HEK293 (cell line): ENCODE results near the gene S1PR5.

Experiments
- CTCF ChIP-seq: fragments of 450-650 bp; formaldehyde crosslinking; IDR thresholded peaks from 2 replicates; pipeline ENCODE4 v1.5.1; 2016; ENCODE audit warnings: missing biosample characterization, missing genetic modification characterization
- EGR2 ChIP-seq: fragments of 450-650 bp; formaldehyde crosslinking; IDR thresholded peaks from 2 replicates; pipeline ENCODE4 v1.5.1; 2016; ENCODE audit warnings: low read depth, missing biosample characterization, missing genetic modification characterization
- HOXD13 ChIP-seq: sonication (generic); formaldehyde crosslinking; IDR thresholded peaks from 2 replicates; pipeline ENCODE4 v1.8.0; 2022; ENCODE audit warnings: missing genetic modification reagents, borderline replicate concordance
- KLF1 ChIP-seq: fragments of 450-650 bp; formaldehyde crosslinking; IDR thresholded peaks from 2 replicates; pipeline ENCODE4 v1.5.1; 2016; ENCODE audit warnings: missing biosample characterization, missing genetic modification characterization
- MYNN ChIP-seq: fragments of 450-650 bp; formaldehyde crosslinking; IDR thresholded peaks from 2 replicates; pipeline ENCODE4 v1.5.1; 2016; ENCODE audit warnings: missing biosample characterization, missing genetic modification characterization, borderline replicate concordance
- SALL2 ChIP-seq: fragments of 450-650 bp; formaldehyde crosslinking; IDR thresholded peaks from 2 replicates; pipeline ENCODE4 v1.5.0; 2017; ENCODE audit warnings: missing biosample characterization, mild to moderate bottlenecking, missing genetic modification characterization, borderline replicate concordance
- SP3 ChIP-seq: fragments of 450-650 bp; formaldehyde crosslinking; IDR thresholded peaks from 2 replicates; pipeline ENCODE4 v1.5.1; 2016; ENCODE audit warnings: missing biosample characterization, missing genetic modification characterization
- YY1 ChIP-seq: fragments of 450-650 bp; formaldehyde crosslinking; IDR thresholded peaks from 2 replicates; pipeline ENCODE4 v1.5.1; 2018; ENCODE audit warnings: missing biosample characterization, missing genetic modification characterization
- YY2 ChIP-seq: fragments of 450-650 bp; formaldehyde crosslinking; IDR thresholded peaks from 2 replicates; pipeline ENCODE4 v1.5.1; 2016; ENCODE audit warnings: missing biosample characterization, missing genetic modification characterization
- ZBTB7A ChIP-seq: fragments of 450-650 bp; formaldehyde crosslinking; IDR thresholded peaks from 2 replicates; pipeline ENCODE4 v1.5.1; 2016; ENCODE audit warnings: low read depth, missing biosample characterization, missing genetic modification characterization
- ZFP41 ChIP-seq: fragments of 450-650 bp; formaldehyde crosslinking; IDR thresholded peaks from 2 replicates; pipeline ENCODE4 v1.5.1; 2016; ENCODE audit warnings: missing biosample characterization, missing genetic modification characterization, borderline replicate concordance
- ZNF132 ChIP-seq: fragments of 450-650 bp; formaldehyde crosslinking; IDR thresholded peaks from 2 replicates; pipeline ENCODE4 v1.5.1; 2017; ENCODE audit warnings: missing biosample characterization, missing genetic modification characterization, borderline replicate concordance
- ZNF146 ChIP-seq: fragments of 450-650 bp; formaldehyde crosslinking; IDR thresholded peaks from 2 replicates; pipeline ENCODE4 v1.5.1; 2016; ENCODE audit warnings: missing biosample characterization, missing genetic modification characterization
- ZNF324 ChIP-seq: fragments of 450-650 bp; formaldehyde crosslinking; IDR thresholded peaks from 2 replicates; pipeline ENCODE4 v1.5.1; 2016; ENCODE audit warnings: missing biosample characterization, missing genetic modification characterization
- ZNF341 ChIP-seq: fragments of 450-650 bp; formaldehyde crosslinking; IDR thresholded peaks from 2 replicates; pipeline ENCODE4; 2016; ENCODE audit warnings: low read depth, missing biosample characterization, missing genetic modification characterization
- ZNF391 ChIP-seq: fragments of 450-650 bp; formaldehyde crosslinking; IDR thresholded peaks from 2 replicates; pipeline ENCODE4 v1.5.1; 2016; ENCODE audit warnings: low read depth, missing biosample characterization, missing genetic modification characterization, borderline replicate concordance
- ZNF473 ChIP-seq: fragments of 450-650 bp; formaldehyde crosslinking; IDR thresholded peaks from 2 replicates; pipeline ENCODE4 v1.5.1; 2017; ENCODE audit warnings: missing biosample characterization, missing genetic modification characterization
- ZNF555 ChIP-seq: fragments of 450-650 bp; formaldehyde crosslinking; conservative IDR thresholded peaks from 2 replicates; pipeline ENCODE4 v1.5.1; 2017; ENCODE audit warnings: missing biosample characterization, mild to moderate bottlenecking, missing genetic modification characterization, inconsistent platforms
- ZNF596 ChIP-seq: fragments of 450-650 bp; IDR thresholded peaks from 2 replicates; pipeline ENCODE4 v1.5.0; 2018; ENCODE audit warnings: missing biosample characterization, mild to moderate bottlenecking, missing genetic modification characterization, moderate library complexity
- ZNF610 ChIP-seq: fragments of 450-650 bp; formaldehyde crosslinking; IDR thresholded peaks from 2 replicates; pipeline ENCODE4 v1.5.1; 2016; ENCODE audit warnings: missing biosample characterization, missing genetic modification characterization, borderline replicate concordance
- ZSCAN18 ChIP-seq: fragments of 450-650 bp; formaldehyde crosslinking; IDR thresholded peaks from 2 replicates; pipeline ENCODE4 v1.5.1; 2016; ENCODE audit warnings: missing biosample characterization, missing genetic modification characterization
- ZSCAN4 ChIP-seq: fragments of 450-650 bp; formaldehyde crosslinking; IDR thresholded peaks from 2 replicates; pipeline ENCODE4 v1.5.1; 2017; ENCODE audit warnings: missing biosample characterization, missing genetic modification characterization
- ZSCAN5A ChIP-seq: fragments of 450-650 bp; formaldehyde crosslinking; IDR thresholded peaks from 2 replicates; pipeline ENCODE4 v1.5.1; 2016; ENCODE audit warnings: missing biosample characterization, missing genetic modification characterization
- TF ChIP-seq, protein P1 (sequence below): fragments of 450-650 bp; formaldehyde crosslinking; IDR thresholded peaks from 2 replicates; pipeline ENCODE4 v1.5.1; 2017; ENCODE audit warnings: missing biosample characterization, mild to moderate bottlenecking, missing genetic modification characterization, moderate library complexity
- TF ChIP-seq, protein P2 (sequence below): fragments of 450-650 bp; formaldehyde crosslinking; optimal IDR thresholded peaks from 2 replicates; pipeline ENCODE3; 2016; ENCODE audit warnings: missing biosample characterization, mild to moderate bottlenecking, missing genetic modification characterization
- TF ChIP-seq, protein P3 (sequence below): fragments of 450-650 bp; formaldehyde crosslinking; IDR thresholded peaks from 2 replicates; pipeline ENCODE4 v1.5.1; 2016; ENCODE audit warnings: missing biosample characterization, missing genetic modification characterization
- TF ChIP-seq, protein P4 (sequence below): fragments of 450-650 bp; formaldehyde crosslinking; IDR thresholded peaks from 2 replicates; pipeline ENCODE4 v1.5.1; 2016; ENCODE audit warnings: missing biosample characterization, missing genetic modification characterization

The S1PR5 gene

DNA sequence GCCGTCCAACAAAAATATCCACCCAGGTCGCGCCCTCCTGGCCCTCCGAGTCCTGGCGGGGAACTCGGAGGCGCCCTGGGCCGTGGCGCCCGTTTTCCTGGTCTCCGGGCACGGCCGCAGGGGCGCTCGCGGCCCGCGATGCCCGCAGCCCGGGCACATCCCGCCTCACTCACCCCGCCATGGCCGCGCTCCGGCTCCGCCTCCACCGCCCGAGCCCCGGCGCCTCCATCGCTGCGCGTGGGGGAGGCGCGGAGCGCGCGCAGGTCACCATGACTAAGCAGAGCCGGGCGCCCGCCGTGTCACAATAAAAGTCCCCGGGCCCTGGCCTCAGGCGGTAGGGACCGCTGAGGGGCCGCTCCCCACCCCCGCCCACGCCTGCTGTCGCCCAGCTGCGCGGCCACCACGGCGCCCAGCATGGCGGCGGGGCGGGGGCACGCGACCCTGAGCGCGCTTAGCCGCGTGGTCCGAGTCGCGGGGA is 14.7 kb downstream of the S1PR5 start (continued):
- TF ChIP-seq ZSCAN4 (tag by site-specific recombination) (no peak), ZNF341 (tag by site-specific recombination) (no peak), SP3 (tag by site-specific recombination) (peak; percentile 47), KLF1 (tag by site-specific recombination) (no peak), ZNF146 (tag by site-specific recombination) (0 out of 2 replicates have a peak, but pooled peaks have one; percentile 5), HOXD13 (CRISPR knock-in tag) (no peak), ZNF555 (no peak), SALL2 (tag by site-specific recombination) (no peak), EGR2 (tag by site-specific recombination) (peak; percentile 21; the same call in 1 of the 2 replicates), CTCF (peak; percentile 69; the same call in 1 of the 2 replicates), MYNN (tag by site-specific recombination) (peak; percentile 100), ZNF610 (tag by site-specific recombination) (peak; percentile 13; the same call in 1 of the 2 replicates), ZFP41 (tag by site-specific recombination) (no peak), ZNF391 (tag by site-specific recombination) (0 out of 2 replicates have a peak, but pooled peaks have one; percentile 1), ZBTB7A (tag by site-specific recombination) (no peak), ZSCAN18 (tag by site-specific recombination) (no peak), ZNF324 (no peak), ZNF132 (tag by site-specific recombination) (no peak), YY2 (tag by site-specific recombination) (peak; percentile 64; the same call in 1 of the 2 replicates), YY1 (peak; percentile 89), ZNF596 (tag by site-specific recombination) (no peak), ZNF473 (tag by site-specific recombination) (no peak), ZSCAN5A (peak; percentile 51; the same call in 1 of the 2 replicates)
- TF ChIP-seq, protein P1, sequence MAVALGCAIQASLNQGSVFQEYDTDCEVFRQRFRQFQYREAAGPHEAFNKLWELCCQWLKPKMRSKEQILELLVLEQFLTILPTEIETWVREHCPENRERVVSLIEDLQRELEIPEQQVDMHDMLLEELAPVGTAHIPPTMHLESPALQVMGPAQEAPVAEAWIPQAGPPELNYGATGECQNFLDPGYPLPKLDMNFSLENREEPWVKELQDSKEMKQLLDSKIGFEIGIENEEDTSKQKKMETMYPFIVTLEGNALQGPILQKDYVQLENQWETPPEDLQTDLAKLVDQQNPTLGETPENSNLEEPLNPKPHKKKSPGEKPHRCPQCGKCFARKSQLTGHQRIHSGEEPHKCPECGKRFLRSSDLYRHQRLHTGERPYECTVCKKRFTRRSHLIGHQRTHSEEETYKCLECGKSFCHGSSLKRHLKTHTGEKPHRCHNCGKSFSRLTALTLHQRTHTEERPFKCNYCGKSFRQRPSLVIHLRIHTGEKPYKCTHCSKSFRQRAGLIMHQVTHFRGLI (tag by site-specific recombination): peak; percentile 72; the same call in 1 of the 2 replicates
- TF ChIP-seq, protein P2, sequence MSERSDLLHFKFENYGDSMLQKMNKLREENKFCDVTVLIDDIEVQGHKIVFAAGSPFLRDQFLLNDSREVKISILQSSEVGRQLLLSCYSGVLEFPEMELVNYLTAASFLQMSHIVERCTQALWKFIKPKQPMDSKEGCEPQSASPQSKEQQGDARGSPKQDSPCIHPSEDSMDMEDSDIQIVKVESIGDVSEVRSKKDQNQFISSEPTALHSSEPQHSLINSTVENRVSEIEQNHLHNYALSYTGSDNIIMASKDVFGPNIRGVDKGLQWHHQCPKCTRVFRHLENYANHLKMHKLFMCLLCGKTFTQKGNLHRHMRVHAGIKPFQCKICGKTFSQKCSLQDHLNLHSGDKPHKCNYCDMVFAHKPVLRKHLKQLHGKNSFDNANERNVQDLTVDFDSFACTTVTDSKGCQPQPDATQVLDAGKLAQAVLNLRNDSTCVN (tag by site-specific recombination): peak; percentile 95
- TF ChIP-seq, protein P3, sequence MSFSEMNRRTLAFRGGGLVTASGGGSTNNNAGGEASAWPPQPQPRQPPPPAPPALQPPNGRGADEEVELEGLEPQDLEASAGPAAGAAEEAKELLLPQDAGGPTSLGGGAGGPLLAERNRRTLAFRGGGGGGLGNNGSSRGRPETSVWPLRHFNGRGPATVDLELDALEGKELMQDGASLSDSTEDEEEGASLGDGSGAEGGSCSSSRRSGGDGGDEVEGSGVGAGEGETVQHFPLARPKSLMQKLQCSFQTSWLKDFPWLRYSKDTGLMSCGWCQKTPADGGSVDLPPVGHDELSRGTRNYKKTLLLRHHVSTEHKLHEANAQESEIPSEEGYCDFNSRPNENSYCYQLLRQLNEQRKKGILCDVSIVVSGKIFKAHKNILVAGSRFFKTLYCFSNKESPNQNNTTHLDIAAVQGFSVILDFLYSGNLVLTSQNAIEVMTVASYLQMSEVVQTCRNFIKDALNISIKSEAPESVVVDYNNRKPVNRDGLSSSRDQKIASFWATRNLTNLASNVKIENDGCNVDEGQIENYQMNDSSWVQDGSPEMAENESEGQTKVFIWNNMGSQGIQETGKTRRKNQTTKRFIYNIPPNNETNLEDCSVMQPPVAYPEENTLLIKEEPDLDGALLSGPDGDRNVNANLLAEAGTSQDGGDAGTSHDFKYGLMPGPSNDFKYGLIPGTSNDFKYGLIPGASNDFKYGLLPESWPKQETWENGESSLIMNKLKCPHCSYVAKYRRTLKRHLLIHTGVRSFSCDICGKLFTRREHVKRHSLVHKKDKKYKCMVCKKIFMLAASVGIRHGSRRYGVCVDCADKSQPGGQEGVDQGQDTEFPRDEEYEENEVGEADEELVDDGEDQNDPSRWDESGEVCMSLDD (tag by site-specific recombination): 0 out of 2 replicates have a peak, but pooled peaks have one; percentile 11
- TF ChIP-seq, protein P4, sequence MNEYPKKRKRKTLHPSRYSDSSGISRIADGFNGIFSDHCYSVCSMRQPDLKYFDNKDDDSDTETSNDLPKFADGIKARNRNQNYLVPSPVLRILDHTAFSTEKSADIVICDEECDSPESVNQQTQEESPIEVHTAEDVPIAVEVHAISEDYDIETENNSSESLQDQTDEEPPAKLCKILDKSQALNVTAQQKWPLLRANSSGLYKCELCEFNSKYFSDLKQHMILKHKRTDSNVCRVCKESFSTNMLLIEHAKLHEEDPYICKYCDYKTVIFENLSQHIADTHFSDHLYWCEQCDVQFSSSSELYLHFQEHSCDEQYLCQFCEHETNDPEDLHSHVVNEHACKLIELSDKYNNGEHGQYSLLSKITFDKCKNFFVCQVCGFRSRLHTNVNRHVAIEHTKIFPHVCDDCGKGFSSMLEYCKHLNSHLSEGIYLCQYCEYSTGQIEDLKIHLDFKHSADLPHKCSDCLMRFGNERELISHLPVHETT (tag by site-specific recombination): no peak
